T-helper 1 cell (primary cell): ENCODE data around the gene PITX1.
"Not testable (repeated sequence)": the region's sequence is repeated elsewhere in the genome, so short reads cannot be mapped to it uniquely, and the experiment has no call there.

Experiments used
- DNase-seq, 5 donors: peaks; one replicate each; pipeline ENCODE4 v3.0.0-alpha.2; 2012 to 2020
- total RNA-seq, 4 donors: gene quantifications; one replicate each; lab custom pipeline; 2026; lab: John Stamatoyannopoulos, UW

Gene PITX1
- 0 reads per million in 4 donors for total RNA-seq

- no peak for DNase-seq
These were observed at the start of gene PITX1 for GRCh38 chr5:135033901-135034235. Gene PITX1, minus strand, starts transcription at chr5:135034228. Its CDS starts 347 bp downstream, at chr5:135033881.

DNA sequence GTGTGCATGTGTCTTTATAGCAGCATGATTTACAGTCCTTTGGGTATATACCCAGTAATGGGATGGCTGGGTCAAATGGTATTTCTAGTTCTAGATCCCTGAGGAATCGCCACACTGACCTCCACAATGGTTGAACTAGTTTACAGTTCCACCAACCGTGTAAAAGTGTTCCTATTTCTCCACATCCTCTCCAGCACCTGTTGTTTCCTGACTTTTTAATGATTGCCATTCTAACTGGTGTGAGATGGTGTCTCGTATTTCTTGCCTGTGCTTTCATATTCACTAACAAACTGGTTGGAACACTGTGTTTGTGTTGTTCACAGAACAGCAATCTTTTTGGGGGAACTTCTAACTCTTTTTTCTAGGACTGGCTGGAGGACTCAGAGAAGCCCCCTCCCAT lies 49.3 kb upstream of the PITX1 start:
- DNase-seq = not testable (repeated sequence)

GRCh38 chr5:135081240-135081639 lies 47.2 kb upstream of the PITX1 start:
- DNase-seq = no peak

DNA sequence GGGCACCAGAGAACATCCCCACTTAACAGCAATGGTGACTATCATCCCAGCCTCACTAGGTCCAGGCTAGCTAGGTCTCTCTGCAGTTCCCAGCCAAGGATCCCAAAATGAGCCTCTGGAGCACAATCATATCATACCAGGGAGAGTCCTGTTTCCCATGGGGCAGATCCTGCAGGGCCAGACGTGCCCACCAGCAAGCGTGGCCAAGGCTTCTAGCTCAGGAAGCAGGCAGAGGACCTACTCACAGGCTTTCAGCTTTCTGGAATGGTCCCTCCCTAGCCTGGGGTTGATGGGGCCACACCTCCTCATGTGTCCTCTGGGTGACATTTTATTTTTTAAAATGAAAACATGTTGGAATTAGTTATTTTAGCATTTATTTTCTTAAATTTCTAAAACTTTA lies 45.7 kb upstream of the PITX1 start:
- DNase-seq = no peak

- DNase-seq = no peak
These were observed 45.2 kb upstream of the PITX1 start for GRCh38 chr5:135079099-135079681.

GRCh38 chr5:135076801-135077200 lies 42.8 kb upstream of the PITX1 start:
- no peak for DNase-seq

DNA sequence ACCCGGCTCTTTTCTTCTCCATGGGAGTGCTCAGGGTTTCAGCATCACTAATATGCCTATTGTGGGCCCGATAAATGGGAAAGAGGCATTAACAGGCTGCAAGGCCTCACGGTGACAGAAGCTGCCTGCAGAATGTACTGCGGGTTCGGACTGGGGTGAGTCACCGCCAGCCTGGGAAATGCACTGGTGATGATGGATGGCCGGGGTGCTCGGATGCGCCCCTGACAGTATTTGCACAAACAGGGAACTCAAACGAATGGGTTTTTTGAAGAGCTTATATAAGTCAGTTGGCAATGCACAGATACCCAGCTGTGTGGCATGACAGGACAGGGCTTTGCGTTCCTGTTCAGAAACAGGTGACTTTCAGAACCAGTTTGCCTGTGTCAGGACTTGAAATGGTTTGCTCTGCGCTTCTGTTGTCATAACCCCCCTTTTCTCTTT lies 42.0 kb upstream of the PITX1 start:
- no peak for DNase-seq

DNA sequence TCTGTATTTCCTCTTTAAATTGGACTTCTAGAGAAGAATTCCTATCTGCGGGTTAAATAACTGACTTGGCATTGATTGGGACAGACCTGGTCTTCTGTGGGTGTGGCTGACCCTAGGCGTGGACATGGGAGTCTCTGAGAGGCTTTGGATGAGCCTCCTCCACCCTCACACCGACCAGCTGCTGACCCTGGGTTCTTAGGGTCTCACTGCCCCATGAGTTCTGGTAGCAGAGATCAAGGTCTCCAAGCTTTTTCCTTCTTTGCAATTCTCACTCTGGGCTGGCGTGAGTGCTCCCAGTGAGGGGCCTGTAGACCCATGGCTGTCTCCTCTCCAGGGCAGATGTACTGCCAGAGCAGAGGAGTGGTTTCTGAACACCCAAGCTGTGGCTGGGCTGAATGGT lies 41.6 kb upstream of the PITX1 start:
- no peak for DNase-seq

DNA sequence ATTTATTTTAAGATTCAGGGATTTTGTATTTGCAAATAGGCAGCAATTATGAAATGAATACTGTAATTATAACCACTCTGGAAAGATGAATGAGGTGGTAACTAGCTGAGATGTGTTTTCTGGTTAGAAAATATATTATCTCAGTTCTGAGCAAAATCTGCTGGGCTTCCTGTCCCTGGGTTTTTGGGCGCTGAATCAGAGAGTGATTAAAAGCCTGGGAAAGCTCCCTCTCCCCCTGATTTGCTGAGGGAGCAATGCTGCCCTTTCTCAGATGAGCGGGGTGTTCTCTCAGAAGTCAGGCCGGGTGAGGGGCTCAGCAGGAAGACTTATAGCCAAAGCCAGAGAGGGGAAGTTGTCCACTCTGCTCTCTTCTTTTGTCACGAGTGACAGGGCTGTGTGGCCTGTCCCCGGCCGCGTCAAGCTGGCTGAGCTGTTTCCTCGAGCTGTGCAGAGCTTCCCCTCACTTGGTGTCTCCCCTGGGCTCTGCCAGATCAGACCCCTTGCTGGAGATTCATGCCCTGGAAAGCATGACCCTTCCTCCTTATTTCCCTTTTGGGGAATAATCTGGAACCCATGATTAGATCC lies 39.8 kb upstream of the PITX1 start:
- no peak for DNase-seq

DNA sequence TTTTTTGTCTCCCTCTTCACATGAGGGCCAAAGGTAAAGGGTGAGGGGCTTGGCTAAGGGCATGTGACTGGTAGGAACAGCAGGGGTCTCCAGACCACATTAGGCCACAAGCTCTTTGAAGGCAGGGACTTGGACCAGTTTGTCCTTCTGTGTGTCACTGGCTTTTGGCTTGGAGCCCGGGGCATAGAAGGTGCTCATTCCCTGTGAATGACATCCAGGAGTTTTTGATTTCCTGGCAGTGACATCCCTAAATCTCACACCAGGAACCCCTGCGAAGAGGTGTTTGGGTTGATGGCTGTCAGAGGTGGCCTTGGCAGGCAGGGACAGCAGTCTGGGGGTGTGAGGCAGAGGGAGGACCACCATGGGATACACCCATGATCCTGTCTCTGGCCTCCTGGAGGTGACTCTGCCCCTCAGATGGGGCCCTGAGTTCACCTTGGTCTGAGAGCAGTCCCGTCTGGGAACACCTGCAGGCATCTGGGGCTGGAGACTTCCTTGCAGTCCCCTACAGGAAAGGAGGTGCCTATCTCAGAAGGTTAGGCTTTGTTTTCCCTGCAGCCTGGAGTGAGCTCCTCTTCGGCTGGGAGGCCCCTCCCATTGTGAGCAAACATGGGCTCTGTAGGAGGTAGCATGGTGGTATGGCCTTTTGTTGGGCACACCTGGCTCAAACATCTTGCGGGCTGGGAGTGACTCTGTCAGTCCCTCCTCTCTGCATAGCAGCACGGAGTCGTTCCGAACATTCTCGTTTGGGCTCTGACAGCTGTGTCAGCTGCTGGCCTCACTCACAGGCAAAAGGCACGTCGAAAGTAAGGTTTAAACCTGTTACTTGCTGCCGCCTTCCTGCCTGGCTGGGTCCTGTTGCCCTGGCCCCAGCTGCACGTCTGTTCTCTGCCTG lies 38.6 kb upstream of the PITX1 start:
- DNase-seq = no peak

DNA sequence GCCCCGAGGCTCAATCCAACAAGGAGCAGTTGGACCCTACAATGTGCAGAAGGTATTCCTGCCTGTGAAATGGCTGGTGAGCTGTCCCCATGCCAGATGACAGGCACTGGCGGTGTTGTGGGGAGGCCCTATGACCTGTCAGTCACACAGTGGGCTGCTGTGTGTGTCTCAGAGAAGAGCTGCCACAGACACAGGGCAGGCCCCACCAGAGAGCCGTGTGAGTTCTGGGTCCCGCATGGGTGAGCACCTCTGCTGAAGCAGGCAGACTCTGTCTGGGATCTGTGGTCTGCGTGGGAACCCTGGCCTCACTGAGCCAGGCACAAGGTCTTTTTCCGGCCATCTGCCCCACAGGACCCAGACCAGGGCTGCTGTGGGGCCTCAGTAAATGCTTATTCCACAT lies 37.3 kb upstream of the PITX1 start:
- no peak for DNase-seq

- no peak for DNase-seq
These were observed 36.0 kb upstream of the PITX1 start for GRCh38 chr5:135069895-135070657.

DNA sequence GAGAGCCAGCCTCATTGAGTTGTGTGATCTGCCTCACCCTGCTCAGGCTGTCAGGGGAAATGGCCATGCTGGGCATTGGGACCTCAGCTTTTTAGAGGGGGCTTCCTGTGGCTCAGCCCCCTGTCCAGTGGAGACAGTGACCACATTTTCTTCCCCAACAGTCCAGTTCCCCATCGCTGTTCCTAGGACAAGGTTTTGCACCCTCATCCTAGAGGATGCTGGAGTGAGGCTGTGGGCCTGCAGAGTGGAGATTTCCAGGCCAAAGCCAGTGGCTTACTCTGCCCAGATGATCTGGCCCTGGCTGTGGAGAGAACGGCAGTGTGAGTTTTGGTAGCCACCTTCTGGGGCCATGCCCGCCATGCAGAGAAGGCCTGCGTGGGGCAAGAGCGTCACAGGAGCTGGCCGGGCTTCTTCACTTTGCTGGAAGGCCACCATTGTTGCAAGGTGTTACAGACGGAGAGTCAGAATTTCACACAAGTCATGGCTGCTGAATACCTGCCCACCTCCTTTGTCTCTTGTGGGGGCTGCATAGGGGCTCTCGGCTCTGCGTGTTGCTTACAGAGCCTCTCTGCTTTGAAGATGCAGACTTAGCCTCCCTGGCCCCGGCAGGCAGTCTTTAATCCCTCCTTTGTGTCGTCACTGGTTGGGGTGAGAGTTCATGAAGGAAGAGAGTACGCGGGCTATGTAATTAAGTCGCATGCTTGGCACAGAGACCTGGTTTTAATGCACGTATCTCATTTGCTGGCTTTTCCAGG lies 35.2 kb upstream of the PITX1 start:
- no peak for DNase-seq

DNA sequence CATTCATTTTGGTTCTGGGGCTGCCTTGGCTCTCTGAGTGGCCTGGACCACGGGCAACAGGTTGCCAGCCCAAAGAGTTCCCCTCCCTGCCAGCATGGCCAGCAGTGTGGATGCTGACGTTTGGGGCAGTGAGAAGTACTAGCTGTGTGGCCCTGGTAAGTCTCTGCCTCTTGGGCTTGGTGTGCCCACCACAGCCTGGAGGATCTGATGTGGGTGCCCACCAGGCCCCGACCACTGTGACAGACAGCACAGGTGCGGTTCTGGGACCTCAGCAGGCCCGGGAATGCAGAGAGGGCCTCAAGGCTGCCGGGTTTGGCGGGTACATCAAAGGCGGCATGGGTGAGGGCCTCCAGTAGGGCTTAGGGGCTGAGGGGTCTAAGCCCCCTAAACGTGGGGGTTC lies 33.6 kb upstream of the PITX1 start:
- no peak for DNase-seq

- DNase-seq = no peak
These were observed 32.8 kb upstream of the PITX1 start for GRCh38 chr5:135066781-135067180.

DNA sequence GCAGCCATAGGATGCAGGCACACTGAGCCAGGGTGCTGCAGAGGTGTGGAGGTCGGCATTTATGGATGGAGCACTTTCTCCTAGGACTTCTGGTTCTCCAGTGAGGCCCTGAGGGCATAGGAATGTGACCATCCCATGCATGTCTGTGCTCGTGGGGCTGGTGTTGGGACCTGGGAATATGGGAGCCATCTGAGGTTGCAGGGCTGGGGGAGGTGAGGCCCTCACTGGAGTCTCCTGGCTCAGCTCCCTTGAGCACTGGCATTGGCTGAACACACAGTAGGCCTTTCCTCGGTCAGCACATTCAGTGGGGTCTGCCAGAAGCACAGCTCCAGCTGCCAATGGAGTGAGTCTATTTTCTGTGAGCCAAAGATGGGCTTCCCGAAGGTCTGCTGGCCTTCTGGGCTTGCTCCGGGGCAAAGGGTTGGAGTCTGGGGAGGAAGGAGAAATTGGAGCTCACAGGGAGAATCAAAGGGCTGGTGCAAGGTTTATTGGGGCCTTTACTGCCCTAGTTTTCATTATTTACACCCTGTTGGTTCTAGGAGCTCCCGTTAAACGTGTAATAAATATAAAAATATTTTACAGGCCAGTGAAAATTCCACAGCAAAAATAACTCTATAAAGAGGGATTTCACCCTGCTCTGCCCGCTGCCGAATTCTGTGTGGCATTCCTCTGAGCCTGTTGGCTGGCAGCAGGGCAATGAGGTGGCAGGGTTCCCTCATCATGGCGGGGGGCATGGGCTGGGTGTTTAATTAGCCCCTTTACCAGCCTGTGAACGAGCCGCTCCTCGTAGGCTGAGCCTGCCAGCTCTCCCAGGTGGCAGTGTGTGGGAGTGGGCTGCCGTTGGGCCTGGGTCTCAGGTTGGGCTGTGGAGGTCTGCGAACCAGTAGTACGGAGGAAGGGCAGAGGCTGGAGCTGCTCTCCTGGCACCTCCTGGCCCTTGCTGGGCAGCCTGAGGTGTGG lies 31.6 kb upstream of the PITX1 start:
- no peak for DNase-seq

GRCh38 chr5:135064235-135064570 lies 30.2 kb upstream of the PITX1 start:
- no peak for DNase-seq

DNA sequence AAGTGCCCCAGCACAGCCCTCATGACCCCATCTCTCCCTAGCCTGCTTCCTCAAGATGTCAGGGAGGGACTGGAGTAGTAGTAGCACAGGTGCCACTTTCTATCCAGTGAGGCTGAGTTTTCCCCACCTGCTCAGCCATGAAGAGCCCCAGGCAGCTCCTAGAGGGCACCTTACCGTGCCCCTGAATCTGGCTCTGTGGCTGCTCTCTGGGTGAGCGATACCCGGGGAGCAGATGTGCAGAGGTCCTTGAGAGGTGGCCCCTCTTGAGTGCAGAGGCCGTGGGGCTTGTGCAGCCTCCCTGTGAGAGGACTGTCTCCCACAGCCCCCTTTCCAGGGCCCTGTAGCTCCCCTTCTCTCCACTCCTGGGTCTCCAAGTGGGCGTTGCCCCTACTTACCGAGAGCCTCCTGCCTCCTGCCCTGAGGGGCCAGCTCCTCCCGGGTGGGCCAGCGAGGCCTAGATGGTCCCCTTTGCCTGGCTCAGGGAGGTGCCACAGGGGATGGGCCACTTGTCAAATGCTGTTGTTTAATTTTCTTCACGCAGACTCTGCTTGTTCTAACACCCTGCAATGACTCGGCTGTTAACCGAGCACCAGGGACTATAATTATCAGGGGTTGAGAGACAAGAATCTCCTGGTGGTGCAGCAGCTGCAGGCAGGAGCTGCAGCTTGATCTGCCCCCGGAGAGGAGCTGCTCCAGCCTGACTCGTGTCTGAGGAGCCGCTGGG lies 29.6 kb upstream of the PITX1 start:
- no peak for DNase-seq

- DNase-seq = no peak
These were observed 29.0 kb upstream of the PITX1 start for GRCh38 chr5:135063056-135063445.

DNA sequence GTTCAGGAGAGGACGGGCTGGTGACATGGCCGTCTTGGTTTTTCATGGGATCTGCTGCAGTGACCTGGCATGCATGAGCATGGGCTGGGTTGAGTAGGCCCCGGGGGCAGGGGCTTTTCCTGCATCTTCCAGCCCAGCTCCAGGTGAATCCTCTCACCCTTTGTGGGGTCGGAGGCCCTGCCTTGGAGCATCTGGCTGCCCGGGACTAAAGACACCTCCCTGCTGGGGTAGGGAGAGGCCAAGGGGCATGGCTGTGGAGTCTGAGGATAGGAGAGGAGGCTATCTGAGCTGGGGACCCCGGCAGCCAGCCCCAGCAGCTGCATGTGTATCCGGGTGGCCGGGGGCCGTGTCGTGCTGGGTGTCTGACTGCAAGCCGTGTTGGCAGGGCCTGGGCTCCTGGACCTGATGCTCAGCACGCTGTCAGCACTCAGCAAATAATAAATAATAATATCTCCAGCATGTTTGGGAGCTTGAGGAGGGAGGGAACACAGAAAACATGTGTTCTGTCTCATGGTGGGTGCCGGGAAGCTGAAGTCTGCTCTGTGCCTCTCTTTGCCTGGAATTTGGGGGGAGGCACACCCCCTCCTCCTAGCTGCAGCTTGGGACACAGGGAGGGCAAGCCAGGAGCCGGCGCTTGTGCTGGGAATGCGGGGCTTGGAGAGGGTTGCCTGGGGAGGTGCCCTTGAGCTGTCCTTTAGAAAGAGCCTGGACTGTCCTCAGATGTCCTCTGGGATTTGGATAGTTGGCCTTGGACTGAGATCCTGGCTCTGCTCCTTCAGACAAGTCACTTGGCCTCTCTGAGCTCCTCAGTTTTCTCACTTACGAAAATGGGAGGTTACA lies 28.4 kb upstream of the PITX1 start:
- no peak for DNase-seq
